IPS-18c (cell line): Measurements from ENCODE around the gene CRYL1.
A peak's percentile ranks its signal among the peaks of the same experiment; 100 is the strongest.

Experiments
- H3K4me3 ChIP-seq: 2 replicates; pipeline ENCODE4 v1.7.0; 2013; ENCODE audit warnings: low read depth, mild to moderate bottlenecking, low read length, moderate library complexity; ENCODE audit not compliant: insufficient read depth
- H3K9me3 ChIP-seq: one replicate; pipeline ENCODE4 v1.6.1; 2013; ENCODE audit warnings: mild to moderate bottlenecking, low read length, moderate library complexity; ENCODE audit not compliant: control insufficient read depth, insufficient read depth

The CRYL1 gene, protein sequence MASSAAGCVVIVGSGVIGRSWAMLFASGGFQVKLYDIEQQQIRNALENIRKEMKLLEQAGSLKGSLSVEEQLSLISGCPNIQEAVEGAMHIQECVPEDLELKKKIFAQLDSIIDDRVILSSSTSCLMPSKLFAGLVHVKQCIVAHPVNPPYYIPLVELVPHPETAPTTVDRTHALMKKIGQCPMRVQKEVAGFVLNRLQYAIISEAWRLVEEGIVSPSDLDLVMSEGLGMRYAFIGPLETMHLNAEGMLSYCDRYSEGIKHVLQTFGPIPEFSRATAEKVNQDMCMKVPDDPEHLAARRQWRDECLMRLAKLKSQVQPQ

DNA sequence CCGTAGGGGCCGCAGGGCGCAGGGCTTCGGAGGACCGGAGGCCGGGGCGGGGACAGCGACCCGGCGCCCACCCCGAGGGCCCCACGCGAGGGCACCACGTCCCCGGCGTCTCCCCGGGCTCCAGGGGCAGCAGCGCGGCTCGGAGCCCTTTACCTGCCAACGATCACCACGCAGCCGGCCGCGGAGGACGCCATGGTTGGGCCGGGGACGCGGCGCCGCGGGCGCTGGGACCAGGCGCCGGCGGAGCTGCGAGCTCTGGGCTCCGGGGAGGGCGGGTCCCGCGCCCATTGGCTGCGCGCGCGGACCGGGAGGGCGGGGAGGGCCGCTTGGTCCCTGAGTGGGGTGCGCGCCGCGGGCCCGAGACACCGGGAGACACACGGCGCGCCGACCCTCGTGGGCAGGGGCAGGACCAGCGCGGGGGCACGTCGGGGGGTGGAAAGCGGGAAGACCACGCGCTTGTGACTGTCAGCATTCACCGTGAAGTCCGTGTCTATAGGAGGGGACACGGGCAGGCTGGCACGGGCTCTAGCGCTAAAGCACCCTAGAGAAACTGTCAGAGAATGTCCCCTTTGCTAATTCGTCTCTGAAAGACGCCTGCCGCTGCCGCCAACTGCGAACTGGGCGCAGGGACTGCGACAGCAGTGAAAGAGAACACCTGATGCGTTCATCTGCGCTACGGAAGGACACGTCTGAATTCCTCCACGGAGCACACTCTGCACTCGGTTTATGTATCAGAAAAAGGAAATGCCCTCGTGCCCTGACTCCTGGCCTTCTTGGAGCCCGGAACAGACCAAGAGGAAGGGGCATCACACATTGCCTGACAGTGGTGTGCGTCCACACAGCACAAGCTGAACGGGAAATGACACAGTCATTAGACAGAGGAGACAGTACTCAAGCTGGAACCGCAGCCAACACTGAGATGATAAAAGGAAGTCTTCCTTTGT, at the start of gene CRYL1:
Gene CRYL1, minus strand, starts transcription at position 257 of the 944 bp plus-strand sequence. Its CDS starts 63 bp downstream, at position 194.
- peak within 1 kb of the TSS; percentile 73 for H3K4me3 ChIP-seq
- H3K9me3 ChIP-seq, result peaks cover 3% of the 10 kb centered on the region

DNA sequence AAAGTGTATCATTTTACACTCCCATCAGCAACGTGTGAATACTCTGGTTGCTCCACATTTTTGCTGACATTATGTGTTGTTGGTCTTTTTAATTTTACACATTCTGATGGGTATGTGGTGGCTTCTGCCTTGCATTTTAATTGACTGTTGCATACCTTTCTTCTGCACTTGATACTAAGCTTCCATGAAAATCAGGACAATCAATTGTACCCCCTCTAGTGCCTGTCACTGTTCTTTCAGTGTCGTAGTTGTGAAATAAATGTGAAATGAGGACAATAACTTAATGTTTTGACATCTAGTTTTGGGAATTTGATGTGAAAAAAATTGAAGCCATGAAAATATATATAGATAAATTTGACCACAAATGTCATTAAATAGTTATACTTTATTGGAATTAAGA, 48.0 kb upstream of the CRYL1 start:
- H3K9me3 ChIP-seq, result no peaks in the 10 kb centered on the region
- H3K4me3 ChIP-seq, result no peak overlapping the region

DNA sequence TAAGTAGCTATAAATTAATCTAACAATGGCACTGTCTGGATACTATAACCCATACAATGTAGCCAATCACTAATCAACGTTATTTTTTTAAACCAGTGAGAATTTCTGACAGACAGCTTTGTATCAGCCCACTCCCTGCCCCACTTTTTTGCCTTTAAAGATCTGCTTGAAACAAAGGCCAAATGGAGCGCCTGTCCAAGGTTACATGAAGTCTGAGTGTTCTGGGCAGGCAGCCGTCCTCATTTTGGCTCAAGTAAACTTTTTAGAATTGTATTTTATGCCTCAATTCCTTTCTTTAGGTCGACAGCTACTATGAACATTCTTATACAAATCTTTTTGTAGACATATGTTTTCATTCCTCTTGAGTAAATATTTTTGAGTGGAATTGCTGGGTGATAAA, 47.5 kb upstream of the CRYL1 start:
- Histone ChIP-seq H3K4me3 (no peak overlapping the region), H3K9me3 (no peaks in the 10 kb centered on the region)

DNA sequence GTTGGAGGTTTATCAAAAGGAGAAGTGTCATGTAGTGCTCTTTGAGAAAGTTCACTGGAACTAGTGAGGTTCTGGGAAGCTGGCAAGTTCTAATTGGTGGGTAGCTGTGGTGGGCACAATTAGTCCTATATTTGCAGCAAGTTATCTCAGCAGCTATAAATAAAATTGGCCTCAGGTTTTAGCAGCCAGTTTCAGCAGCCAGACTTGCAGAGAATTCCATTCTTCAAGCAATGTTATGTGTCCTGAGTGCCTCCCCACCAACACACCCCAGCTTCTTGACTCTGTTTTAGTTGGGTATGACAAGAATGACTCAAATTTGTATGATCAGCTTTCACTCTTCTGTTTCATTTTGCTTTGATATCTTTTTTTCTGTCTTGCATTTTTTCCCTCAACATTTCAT, 46.0 kb upstream of the CRYL1 start:
- H3K4me3 ChIP-seq, result no peak overlapping the region
- H3K9me3 ChIP-seq, result no peaks in the 10 kb centered on the region

DNA sequence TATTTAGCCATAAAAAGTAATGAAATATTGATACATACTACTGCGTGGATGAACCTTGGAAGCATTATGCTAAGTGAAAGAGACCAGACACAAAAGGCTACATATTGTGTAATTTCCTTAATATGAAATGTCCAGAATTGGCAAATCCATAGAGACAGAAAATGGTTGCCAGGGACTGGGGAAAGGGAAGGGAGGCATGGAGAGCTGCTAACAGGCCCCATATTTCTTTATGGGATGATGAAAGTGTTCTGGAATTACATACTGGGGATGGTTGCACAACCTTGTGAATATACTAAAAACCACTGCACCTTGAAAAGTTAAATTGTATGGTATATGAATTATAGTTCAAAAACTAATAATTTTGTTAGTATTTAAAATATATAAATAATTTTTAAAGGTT, 44.9 kb upstream of the CRYL1 start:
- Histone ChIP-seq H3K9me3 (no peaks in the 10 kb centered on the region), H3K4me3 (no peak overlapping the region)

DNA sequence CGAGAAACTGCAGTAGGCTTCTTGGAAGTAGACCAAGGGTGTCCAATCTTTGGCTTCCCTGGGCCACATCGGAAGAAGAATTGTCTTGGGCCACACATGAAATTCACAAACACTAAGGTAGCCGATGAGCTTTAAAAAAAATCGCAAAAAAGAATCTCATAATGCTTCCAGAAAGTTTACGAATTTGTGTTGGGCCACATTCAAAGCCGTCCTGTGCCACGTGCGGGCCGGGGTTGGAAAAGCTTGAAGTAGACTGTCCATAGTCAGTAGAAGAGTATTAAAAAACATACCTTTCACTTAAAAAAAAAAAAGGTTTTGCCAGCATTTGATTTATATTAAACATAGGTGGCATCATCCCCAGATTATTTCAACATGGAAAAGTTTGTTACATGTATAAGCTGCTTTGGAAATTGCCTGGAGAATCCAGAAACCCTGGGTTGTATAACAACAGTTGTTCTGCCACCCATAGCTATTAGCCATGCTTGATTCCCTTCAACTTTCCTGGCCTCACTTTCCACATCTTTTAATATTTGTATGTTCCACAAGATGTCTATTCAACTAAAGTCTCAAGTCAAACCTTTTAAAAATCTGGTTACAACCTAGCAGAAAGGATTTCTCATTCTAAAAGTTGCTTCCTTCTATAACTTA, 42.3 kb upstream of the CRYL1 start:
- Histone ChIP-seq H3K4me3 (peak overlapping the region; percentile 80; the same call in 1 of the 2 replicates), H3K9me3 (peaks cover 3% of the 10 kb centered on the region)

DNA sequence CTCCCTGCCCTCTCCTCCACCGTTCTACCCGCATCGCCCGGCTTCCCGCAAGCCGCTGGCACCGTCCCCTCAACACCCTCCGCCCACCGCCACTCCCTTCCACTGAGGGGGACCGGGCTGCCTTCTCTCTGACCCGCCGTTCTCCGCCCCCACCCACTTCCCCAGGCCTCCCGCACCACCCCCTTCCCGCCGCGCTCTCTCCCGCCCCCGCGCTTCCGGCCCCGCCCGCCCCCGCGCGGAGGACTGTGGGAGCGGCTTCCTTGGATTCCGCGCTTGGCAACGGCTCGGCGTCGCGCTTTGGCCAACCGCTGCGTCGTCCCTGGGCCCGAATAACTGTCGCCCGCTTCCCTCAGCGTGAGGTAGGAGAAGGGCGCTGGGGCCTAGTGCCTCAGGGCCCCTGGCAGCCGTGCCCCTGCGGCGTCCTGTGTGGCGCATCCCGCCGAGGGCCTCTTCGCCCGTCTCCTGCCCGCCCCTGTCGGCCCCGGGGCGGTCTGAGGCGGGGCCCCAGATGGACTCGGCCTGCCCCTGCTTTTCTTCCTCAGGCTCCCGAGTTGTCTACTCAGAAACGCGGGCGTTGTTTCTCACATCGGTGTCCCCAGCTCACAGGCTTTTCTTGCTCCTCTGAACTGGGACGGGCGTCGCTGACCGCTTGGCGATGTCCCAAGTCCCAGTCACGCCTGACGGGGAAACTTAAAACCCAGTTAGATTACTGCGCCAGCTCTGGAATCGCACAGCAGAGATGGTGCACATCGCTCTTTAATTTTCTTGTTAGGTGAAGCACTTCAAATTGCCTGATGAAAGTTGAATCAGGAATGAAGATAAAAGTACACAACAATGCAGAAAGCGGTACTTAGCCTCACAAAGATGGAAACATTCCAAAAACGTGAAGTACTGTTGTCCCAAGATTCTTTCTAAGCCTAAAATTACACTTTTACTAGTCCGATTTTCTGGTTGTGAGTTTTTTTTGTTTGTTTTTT, 41.5 kb upstream of the CRYL1 start, which contains the start of gene IFT88:
Gene IFT88, plus strand, starts transcription at position 260 of the 977 bp plus-strand sequence. CDS start 7,229 bp downstream, outside the sequence.
- H3K9me3 ChIP-seq, result peaks cover 3% of the 10 kb centered on the region
- H3K4me3 ChIP-seq, result peak within 1 kb of the TSS; percentile 80

DNA sequence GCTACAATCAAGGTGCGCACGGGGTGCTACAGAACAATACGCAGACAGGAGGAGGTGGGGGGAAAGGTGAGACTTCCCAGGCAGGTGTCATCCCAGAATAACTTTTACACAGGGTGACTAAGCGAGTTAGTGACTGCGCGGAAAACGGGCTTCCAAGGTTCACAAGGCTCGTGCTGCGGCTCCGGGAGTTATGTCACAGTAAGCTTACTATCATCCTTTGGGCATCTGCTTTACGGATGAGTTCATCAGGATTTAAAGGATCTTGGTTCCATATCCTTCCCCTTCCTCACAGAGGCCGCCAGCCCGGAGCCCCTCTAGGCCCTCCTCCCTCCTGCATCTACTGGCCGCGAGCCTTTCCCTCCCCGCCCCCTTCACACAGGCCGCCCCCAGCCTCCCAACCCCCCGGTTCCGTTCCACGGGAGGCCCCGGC, 40.8 kb upstream of the CRYL1 start:
- H3K9me3 ChIP-seq, result peaks cover 3% of the 10 kb centered on the region
- H3K4me3 ChIP-seq, result peak overlapping the region; percentile 80

DNA sequence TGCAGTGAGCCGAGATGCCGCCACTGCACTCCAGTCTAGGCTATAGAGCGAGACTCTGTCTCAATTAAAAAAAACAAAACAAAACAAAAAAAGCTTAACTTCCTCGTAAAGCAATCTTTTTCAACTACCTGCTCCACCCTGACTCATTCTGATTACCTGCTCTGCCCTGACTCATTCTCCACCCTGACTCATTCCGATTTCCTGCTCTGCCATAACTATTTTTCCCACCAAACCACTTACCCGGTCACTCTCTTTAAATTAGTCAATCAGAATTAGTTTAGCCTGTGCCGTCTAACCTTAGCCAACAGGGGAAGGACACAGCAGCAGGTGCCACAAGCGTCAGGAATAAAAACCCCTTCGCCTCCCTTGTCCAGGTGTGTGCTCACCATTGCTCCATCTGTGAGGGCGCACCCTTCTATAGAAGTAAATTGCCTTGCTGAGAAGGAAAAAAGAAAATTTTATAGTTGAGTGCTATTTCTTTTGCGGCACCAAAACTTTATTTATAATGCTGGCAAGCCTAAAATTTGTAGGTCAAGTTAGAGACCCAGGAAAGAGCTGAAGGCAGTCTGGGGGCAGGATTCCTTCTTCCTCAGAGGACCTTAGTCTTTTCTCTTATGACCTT, 39.6 kb upstream of the CRYL1 start:
- Histone ChIP-seq H3K9me3 (peaks cover 3% of the 10 kb centered on the region), H3K4me3 (no peak overlapping the region)

DNA sequence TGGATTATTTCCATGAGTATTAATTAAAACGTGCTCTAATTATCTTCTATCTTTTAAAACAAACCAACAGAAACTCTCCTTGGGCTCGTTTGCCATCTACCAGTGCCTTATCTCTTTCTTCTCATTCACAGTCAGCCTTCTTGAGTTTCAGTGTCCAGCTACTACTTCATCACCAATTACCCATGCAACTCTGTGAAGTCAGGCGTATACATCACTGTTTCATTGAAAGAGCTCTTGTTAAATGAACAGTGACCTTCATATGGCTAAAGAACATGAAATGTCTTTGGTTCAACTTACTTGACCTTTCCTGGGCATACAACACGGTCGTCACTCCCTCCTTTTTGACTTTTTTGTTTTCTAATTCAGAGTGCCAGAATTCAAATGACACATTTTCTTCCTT, 36.1 kb upstream of the CRYL1 start:
- H3K9me3 ChIP-seq, result peaks cover 3% of the 10 kb centered on the region
- no peak overlapping the region for H3K4me3 ChIP-seq

DNA sequence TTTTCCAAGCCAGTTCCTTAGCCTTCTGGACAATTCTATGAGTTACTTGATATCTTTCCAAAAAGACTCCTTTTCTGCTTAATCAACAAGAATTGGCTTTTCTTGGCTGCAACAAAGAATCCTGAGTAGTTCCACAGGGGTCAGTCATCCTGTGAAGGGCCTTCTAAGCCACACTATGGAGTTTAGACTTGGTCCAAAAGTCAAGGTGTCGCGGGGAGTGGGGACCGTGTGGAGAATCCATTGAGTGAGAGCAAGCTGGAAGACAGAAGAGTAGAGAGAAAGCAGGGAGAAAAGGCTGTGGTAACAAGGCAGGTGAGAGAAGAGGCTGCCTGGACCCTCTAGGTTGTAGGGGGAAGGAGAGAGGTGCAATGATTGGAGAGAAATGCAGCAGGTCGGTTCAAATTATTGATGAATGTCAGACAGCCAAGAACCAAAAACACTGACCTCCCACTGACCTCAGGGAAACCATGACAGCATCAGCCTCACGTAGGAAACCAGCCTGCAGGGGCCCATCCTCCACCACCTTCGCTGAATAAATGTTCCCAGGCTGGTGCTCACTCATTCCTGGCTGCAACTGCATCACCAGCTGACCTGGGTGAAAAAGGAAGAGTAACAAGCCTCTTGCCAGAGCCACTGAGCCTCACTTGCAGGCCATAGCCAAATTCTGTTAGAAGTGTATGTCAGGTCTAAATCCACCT, 34.2 kb upstream of the CRYL1 start:
- Histone ChIP-seq H3K4me3 (no peak overlapping the region; the same call in 1 of the 2 replicates), H3K9me3 (no peaks in the 10 kb centered on the region)

DNA sequence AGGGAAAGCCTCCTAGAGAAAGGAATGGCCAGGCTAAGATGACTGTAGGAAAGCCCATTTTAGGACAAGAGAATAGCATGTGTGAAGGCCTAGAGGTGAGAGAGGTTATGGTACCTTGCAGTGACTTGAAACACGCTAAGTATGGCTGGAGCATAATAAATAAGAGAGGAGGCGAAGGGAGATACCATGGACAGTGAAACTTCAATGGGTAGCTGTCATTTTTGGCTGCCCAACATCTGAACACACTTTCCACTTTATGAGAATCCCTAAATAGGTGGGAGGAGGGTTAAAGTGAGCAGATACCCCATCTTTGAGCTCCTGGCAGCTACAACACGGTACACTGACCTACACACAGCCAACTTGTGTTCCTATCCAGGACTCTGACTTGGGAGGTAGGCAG, 33.3 kb upstream of the CRYL1 start:
- H3K9me3 ChIP-seq, result no peaks in the 10 kb centered on the region
- no peak overlapping the region for H3K4me3 ChIP-seq

DNA sequence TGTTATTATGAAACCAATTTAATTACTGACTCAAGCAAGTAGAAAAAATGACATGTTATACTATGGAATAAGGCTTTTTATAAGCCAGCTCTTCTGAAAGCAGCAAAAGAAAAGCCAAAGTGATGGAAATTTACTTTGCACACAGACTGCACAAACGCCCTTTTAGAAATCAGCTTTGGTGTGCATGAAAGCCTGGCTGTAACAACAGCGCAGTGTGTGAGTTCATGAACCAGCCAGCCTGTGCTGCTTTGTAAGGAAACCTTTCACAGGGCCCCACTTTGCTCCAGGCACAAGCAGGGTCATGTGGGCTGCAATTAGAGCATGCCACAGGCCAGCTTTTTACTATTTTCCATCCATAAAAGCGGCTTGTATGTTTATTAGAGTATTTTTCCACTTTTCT, 27.7 kb upstream of the CRYL1 start:
- Histone ChIP-seq H3K9me3 (no peaks in the 10 kb centered on the region), H3K4me3 (no peak overlapping the region)

DNA sequence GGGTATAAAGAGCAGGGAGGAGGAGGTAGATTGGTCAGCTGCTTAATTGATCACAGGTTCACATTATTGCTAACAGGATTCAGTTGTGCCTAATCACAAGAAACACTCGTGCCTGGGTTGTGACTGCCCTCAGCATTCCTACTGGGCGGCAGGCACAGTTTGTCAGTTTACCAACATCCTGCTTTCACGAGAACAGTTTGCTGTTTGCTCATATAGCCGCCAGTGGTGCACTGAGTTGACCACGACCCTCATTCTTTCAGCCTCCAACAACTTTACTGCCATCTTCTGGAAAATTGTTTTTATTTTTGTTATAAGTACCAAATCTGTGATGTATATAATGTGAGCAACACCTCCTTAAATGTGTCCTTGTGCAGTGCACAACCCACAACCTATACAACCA, 25.1 kb upstream of the CRYL1 start:
- Histone ChIP-seq H3K4me3 (no peak overlapping the region), H3K9me3 (no peaks in the 10 kb centered on the region)

DNA sequence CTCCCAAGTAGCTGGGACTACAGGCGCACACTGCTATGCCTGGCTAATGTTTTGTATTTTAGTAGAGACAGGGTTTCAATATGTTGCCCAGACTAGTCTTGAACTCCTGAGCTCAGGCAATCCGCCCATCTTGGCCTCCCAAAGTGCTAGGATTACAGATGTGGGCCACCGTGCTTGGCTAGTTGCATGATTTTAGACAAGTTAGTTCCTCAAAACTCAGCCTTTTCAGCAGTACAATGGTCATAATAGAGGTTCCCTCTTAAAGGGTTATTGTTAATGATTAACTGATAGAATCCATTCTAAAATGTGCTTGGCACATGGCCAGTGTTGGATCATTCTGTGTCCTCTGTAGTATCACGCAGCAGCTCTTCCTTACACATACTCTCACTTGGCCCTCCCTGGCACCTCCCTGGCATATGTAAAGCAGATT, 21.8 kb upstream of the CRYL1 start:
- Histone ChIP-seq H3K9me3 (no peaks in the 10 kb centered on the region), H3K4me3 (no peak overlapping the region)

DNA sequence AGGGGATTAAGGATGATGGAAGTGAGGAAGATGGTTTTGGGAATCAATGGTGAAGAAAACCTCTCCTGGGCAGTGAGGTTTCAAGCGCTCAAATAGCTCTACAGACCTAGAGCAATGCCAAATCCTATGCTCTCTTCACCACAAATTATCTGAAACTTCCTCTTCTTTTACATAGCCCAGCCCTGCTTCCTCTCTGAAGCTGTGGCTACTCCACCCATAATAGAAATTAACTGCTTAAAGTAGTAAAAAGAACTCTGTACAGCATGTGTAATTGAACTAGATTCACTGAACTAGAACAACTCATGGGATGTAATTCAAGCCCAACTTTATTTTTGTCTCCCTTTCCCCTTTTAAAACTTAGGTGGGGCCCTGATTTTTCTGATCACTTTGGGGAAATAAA, 20.9 kb upstream of the CRYL1 start:
- Histone ChIP-seq H3K4me3 (no peak overlapping the region), H3K9me3 (no peaks in the 10 kb centered on the region)
